IPS-20b (cell line): Measurements from ENCODE around the gene EME2.

Source experiments
- H3K27ac ChIP-seq: one replicate; pipeline ENCODE4 v1.5.1; 2013; ENCODE audit warnings: low read length
- H3K27me3 ChIP-seq: 2 replicates; pipeline ENCODE4 v1.6.1; 2013; ENCODE audit warnings: mild to moderate bottlenecking, low read length, inconsistent platforms; ENCODE audit not compliant: insufficient read depth
- H3K36me3 ChIP-seq: 2 replicates; pipeline ENCODE4 v1.6.1; 2013; ENCODE audit warnings: low read depth, mild to moderate bottlenecking, inconsistent platforms, low read length, moderate library complexity; ENCODE audit not compliant: insufficient read depth
- H3K4me1 ChIP-seq: 2 replicates; pipeline ENCODE4 v1.6.1; 2013; ENCODE audit warnings: mild to moderate bottlenecking, control low read depth, inconsistent platforms, low read length, moderate library complexity; ENCODE audit not compliant: insufficient read depth
- H3K4me3 ChIP-seq: 2 replicates; pipeline ENCODE4 v1.5.1; 2013; ENCODE audit warnings: mild to moderate bottlenecking, low read length, inconsistent platforms
- H3K9ac ChIP-seq: 2 replicates; pipeline ENCODE4 v1.6.1; 2013; ENCODE audit warnings: low read depth, mild to moderate bottlenecking, inconsistent platforms, low read length, moderate library complexity
- H3K9me3 ChIP-seq: 2 replicates; pipeline ENCODE4 v1.6.1; 2013; ENCODE audit warnings: mild to moderate bottlenecking, low read depth, low read length, inconsistent platforms; ENCODE audit not compliant: insufficient read depth

Gene EME2

GRCh38 chr16:1808691-1809090, 36.1 kb downstream of the EME2 start:
- Histone ChIP-seq H3K4me3 (no peak overlapping the region), H3K27me3 (no peaks in the 10 kb centered on the region), H3K4me1 (no peaks in the 10 kb centered on the region), H3K27ac (no peak overlapping the region), H3K36me3 (0 out of 2 replicates have a peak, but pooled peaks cover 9% of the 10 kb centered on the region), H3K9me3 (no peaks in the 10 kb centered on the region), H3K9ac (no peak overlapping the region)

- Histone ChIP-seq H3K9me3 (no peaks in the 10 kb centered on the region), H3K27ac (no peak overlapping the region), H3K9ac (no peak overlapping the region), H3K4me1 (no peaks in the 10 kb centered on the region), H3K4me3 (no peak overlapping the region), H3K27me3 (no peaks in the 10 kb centered on the region), H3K36me3 (0 out of 2 replicates have a peak, but pooled peaks cover 9% of the 10 kb centered on the region)
These were observed 36.7 kb downstream of the EME2 start for GRCh38 chr16:1809281-1809801.

- no peak overlapping the region for H3K27ac ChIP-seq
- H3K27me3 ChIP-seq = no peaks in the 10 kb centered on the region
- no peak overlapping the region for H3K9ac ChIP-seq
- H3K36me3 ChIP-seq = 0 out of 2 replicates have a peak, but pooled peaks cover 9% of the 10 kb centered on the region
- no peak overlapping the region for H3K4me3 ChIP-seq
- no peaks in the 10 kb centered on the region for H3K4me1 ChIP-seq
- no peaks in the 10 kb centered on the region for H3K9me3 ChIP-seq
These were observed 37.5 kb downstream of the EME2 start for GRCh38 chr16:1810106-1810505.

- Histone ChIP-seq H3K9me3 (no peaks in the 10 kb centered on the region), H3K9ac (no peak overlapping the region), H3K4me1 (no peaks in the 10 kb centered on the region), H3K27ac (no peak overlapping the region), H3K36me3 (0 out of 2 replicates have a peak, but pooled peaks cover 9% of the 10 kb centered on the region), H3K4me3 (no peak overlapping the region), H3K27me3 (no peaks in the 10 kb centered on the region)
These were observed 37.9 kb downstream of the EME2 start for GRCh38 chr16:1810536-1810935.

- H3K27me3 ChIP-seq = no peaks in the 10 kb centered on the region
- peaks cover 15% of the 10 kb centered on the region; the same call in 1 of the 2 replicates for H3K36me3 ChIP-seq
- H3K27ac ChIP-seq = no peak overlapping the region
- H3K4me3 ChIP-seq = no peak overlapping the region
- H3K9me3 ChIP-seq = no peaks in the 10 kb centered on the region
- H3K4me1 ChIP-seq = no peaks in the 10 kb centered on the region
- H3K9ac ChIP-seq = no peak overlapping the region
These were observed 40.1 kb downstream of the EME2 start for GRCh38 chr16:1812732-1813163.

GRCh38 chr16:1815461-1815860, 42.9 kb downstream of the EME2 start:
- Histone ChIP-seq H3K9me3 (no peaks in the 10 kb centered on the region), H3K36me3 (peaks cover 6% of the 10 kb centered on the region; the same call in 1 of the 2 replicates), H3K4me3 (no peak overlapping the region), H3K27me3 (no peaks in the 10 kb centered on the region), H3K9ac (no peak overlapping the region), H3K27ac (no peak overlapping the region), H3K4me1 (no peaks in the 10 kb centered on the region)

GRCh38 chr16:1816396-1817275, 44.0 kb downstream of the EME2 start:
- Histone ChIP-seq H3K36me3 (peaks cover 6% of the 10 kb centered on the region; the same call in 1 of the 2 replicates), H3K9me3 (no peaks in the 10 kb centered on the region), H3K4me1 (no peaks in the 10 kb centered on the region), H3K27ac (no peak overlapping the region), H3K4me3 (no peak overlapping the region), H3K27me3 (no peaks in the 10 kb centered on the region), H3K9ac (no peak overlapping the region)

- H3K9ac ChIP-seq = no peak overlapping the region
- H3K27me3 ChIP-seq = no peaks in the 10 kb centered on the region
- no peaks in the 10 kb centered on the region for H3K4me1 ChIP-seq
- H3K9me3 ChIP-seq = no peaks in the 10 kb centered on the region
- H3K27ac ChIP-seq = no peak overlapping the region
- H3K36me3 ChIP-seq = peaks cover 6% of the 10 kb centered on the region; the same call in 1 of the 2 replicates
- no peak overlapping the region for H3K4me3 ChIP-seq
These were observed 44.6 kb downstream of the EME2 start for GRCh38 chr16:1817276-1817589.

GRCh38 chr16:1817716-1818115, 45.1 kb downstream of the EME2 start:
- no peak overlapping the region for H3K27ac ChIP-seq
- H3K9me3 ChIP-seq = no peaks in the 10 kb centered on the region
- no peak overlapping the region for H3K4me3 ChIP-seq
- no peak overlapping the region for H3K9ac ChIP-seq
- no peaks in the 10 kb centered on the region for H3K4me1 ChIP-seq
- H3K27me3 ChIP-seq = no peaks in the 10 kb centered on the region
- H3K36me3 ChIP-seq = peaks cover 6% of the 10 kb centered on the region; the same call in 1 of the 2 replicates

- Histone ChIP-seq H3K4me3 (no peak overlapping the region), H3K4me1 (no peaks in the 10 kb centered on the region), H3K36me3 (peaks cover 6% of the 10 kb centered on the region; the same call in 1 of the 2 replicates), H3K9ac (no peak overlapping the region), H3K27ac (no peak overlapping the region), H3K9me3 (no peaks in the 10 kb centered on the region), H3K27me3 (no peaks in the 10 kb centered on the region)
These were observed 45.7 kb downstream of the EME2 start for GRCh38 chr16:1818204-1818872.

- Histone ChIP-seq H3K27ac (no peak overlapping the region), H3K9me3 (no peaks in the 10 kb centered on the region), H3K36me3 (peaks cover 6% of the 10 kb centered on the region; the same call in 1 of the 2 replicates), H3K4me3 (no peak overlapping the region), H3K9ac (no peak overlapping the region), H3K27me3 (no peaks in the 10 kb centered on the region), H3K4me1 (no peaks in the 10 kb centered on the region)
These were observed 46.4 kb downstream of the EME2 start for GRCh38 chr16:1818873-1819525.
